GM12891 (cell line): ENCODE data around the gene PIGQ.

ENCODE experiments used
- DNase-seq: peaks from one replicate; pipeline ENCODE4 v3.0.0; 2011; ENCODE audit warnings: low spot score; ENCODE audit not compliant: insufficient read length
- FAIRE-seq: peaks from 2 replicates; lab custom pipeline; 2011; peaks lifted over from hg19 to GRCh38; lab: Jason Lieb, UNC
- PAX5 ChIP-seq: IDR thresholded peaks from 2 replicates; pipeline ENCODE4 v1.6.1; 2011; ENCODE audit warnings: low read length, moderate library complexity, mild to moderate bottlenecking; ENCODE audit not compliant: insufficient read depth, severe bottlenecking
- POU2F2 ChIP-seq: IDR thresholded peaks from 2 replicates; pipeline ENCODE4 v1.6.1; 2011; ENCODE audit warnings: low read depth, mild to moderate bottlenecking, control low read depth, low read length, moderate library complexity
- SPI1 ChIP-seq: IDR thresholded peaks from 2 replicates; pipeline ENCODE4 v1.6.1; 2011; ENCODE audit warnings: low read depth, low read length, control low read depth
- TAF1 ChIP-seq: IDR thresholded peaks from 2 replicates; pipeline ENCODE4 v1.6.1; 2011; ENCODE audit warnings: low read depth, low read length, control low read depth

The PIGQ gene

GRCh38 chr16:633336-634050 lies 63.7 kb downstream of the PIGQ start:
- DNase-seq, result no peak
- TF ChIP-seq PAX5, result no peak
- no peak for TF ChIP-seq SPI1
- no peak for TF ChIP-seq POU2F2
- no peak for TF ChIP-seq TAF1
- FAIRE-seq, result no peak
